ENCODE results near the gene ATOX1.

The ATOX1 gene

DNA sequence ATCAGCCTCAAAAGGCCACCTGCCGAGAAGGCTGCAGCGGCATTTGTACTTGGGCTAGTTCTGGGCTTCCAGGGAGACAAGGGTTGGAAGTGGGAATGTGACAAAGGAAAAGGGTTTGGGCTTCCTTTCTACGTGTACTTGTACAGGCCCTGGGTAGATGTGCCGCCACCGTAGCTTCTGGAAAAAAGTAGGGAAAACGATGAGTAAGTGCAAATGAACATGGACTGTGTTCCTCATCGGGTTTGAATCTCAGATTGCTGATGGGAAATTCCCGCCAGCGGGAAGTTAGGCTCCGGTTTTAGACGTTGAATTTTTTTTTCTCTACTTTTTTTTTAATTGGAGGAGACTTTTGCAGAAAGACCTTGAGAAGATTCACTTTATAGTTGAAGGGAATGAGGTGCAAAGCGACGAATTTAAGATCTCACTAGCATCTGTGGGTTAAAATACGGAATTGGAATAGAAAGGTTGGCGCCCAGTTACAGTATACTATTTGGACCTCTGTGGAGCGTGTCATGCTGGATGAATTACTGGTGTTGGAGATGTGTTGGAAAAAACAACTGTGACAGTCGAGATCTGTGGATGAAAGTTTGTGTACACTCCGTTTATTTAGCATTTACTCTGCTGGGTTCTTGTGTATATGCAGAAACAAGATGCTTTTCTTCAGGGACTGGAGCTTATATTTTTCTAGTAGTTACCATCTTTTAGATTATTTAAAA, 14.6 kb upstream of the ATOX1 start:
- in situ Hi-C loops (cut with HindIII; ENCODE audit: low pct_ligation_motif_present, low sequenced_read_pairs), result no loop called here
- TF ChIP-seq, protein P1, sequence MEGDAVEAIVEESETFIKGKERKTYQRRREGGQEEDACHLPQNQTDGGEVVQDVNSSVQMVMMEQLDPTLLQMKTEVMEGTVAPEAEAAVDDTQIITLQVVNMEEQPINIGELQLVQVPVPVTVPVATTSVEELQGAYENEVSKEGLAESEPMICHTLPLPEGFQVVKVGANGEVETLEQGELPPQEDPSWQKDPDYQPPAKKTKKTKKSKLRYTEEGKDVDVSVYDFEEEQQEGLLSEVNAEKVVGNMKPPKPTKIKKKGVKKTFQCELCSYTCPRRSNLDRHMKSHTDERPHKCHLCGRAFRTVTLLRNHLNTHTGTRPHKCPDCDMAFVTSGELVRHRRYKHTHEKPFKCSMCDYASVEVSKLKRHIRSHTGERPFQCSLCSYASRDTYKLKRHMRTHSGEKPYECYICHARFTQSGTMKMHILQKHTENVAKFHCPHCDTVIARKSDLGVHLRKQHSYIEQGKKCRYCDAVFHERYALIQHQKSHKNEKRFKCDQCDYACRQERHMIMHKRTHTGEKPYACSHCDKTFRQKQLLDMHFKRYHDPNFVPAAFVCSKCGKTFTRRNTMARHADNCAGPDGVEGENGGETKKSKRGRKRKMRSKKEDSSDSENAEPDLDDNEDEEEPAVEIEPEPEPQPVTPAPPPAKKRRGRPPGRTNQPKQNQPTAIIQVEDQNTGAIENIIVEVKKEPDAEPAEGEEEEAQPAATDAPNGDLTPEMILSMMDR (IDR thresholded peaks at IDR 0.05; ENCODE audit: low read depth, low read length, missing control alignments), result no peak
- Histone ChIP-seq H3K4me3 (ENCODE audit: low read depth, low read length) (peak overlapping the region; percentile 95), H3K27me3 (replicated peaks) (no peaks in the 10 kb centered on the region), H3K27ac (peak overlapping the region; percentile 68), H3K36me3 (replicated peaks) (peaks cover under 1% of the 10 kb centered on the region)
- DNase-seq, result no peak

DNA sequence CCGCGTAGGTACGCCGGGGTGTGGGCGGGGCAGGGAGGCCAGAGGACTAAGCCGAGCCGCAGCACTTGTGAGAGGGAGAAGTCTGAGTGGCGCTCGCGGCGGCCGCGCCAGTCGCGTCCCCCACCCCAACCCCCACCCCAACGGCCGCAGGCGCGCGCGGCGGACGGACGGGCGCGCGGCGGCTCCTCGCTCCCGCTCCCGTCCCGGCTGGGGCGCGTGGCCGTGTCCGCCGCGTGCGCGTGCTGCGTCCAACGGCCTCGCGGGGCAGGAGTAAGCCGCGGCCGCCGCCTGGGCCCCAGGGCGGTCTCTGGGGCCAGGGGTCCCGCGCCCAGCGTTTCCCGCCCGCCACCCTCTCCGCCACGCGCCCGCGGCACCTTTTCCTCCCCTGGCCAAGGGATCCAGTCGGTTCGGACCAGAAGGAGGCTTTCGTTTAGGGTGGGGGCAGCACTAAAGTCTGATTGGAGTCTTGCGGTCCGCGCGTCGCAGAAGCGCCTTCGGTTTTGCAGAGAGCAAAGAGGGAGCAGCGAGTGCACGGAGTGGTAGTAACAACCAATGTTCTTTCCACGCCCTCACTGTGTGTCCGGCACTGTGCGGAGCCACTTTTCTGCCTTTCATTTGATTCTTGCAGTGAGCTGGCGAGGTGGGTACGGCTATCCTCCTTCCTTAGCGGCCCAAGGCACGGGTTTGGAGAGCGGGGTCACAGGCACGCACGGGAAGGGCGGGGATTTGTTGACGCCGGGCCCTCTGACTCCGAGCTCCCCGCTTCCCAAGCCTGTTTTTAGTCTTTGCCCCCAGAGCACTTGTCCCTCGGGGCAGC, 13.8 kb upstream of the ATOX1 start:
- no peak for DNase-seq
- in situ Hi-C loops (cut with HindIII; ENCODE audit: low pct_ligation_motif_present, low sequenced_read_pairs), result no loop called here
- Histone ChIP-seq H3K36me3 (replicated peaks) (no peaks in the 10 kb centered on the region), H3K4me3 (ENCODE audit: low read depth, low read length) (peak overlapping the region; percentile 95), H3K27me3 (replicated peaks) (no peaks in the 10 kb centered on the region), H3K27ac (peak overlapping the region; percentile 68)
- TF ChIP-seq, protein P1 (IDR thresholded peaks at IDR 0.05; ENCODE audit: low read depth, low read length, missing control alignments), result no peak

DNA sequence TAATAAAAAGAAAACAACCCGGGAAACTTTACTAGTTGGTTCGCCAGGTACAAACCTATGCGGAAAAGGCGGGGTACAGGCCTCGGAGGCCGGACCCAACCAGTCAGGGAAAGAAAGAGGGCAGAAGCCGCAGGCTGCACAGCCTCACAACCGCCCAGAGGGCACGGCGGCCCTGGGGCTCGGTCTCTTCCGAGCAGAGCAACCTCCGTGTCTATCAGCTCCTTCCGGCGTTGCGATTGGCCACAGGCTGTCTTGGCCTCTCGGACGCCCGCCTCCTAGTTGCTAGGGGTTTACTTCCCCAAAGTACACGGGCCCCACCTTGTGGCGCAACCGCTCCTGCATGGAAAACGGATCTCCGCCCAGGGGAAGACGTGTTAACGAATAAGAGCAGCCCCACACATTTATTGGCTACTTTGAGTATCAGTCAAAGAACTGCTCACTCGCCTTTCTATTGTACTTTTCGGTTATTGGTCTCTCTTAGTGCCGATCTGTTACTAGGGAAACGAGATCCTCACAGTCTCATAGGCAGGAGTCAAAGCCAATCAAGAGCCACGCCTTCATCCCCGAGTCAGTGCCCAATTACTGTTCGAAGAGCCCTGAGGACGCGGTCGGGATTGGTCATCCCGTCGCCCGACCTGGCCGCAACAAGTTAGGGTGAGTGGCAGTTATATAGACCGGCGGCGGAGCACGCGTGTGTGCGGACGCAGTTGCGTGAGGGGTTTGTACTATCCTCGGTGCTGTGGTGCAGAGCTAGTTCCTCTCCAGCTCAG, 13.0 kb upstream of the ATOX1 start, which contains the start of gene G3BP1:
Gene G3BP1 (plus strand): TSS at position 696 of the 770 bp plus-strand sequence. CDS start 14,667 bp downstream, outside the sequence.
- Histone ChIP-seq H3K27me3 (replicated peaks) (no peaks in the 10 kb centered on the region), H3K27ac (peak within 1 kb of the TSS; percentile 93), H3K4me3 (ENCODE audit: low read depth, low read length) (peak within 1 kb of the TSS; percentile 95), H3K36me3 (replicated peaks) (no peaks in the 10 kb centered on the region)
- peak; percentile 100 for DNase-seq
- TF ChIP-seq, protein P1 (IDR thresholded peaks at IDR 0.05; ENCODE audit: low read depth, low read length, missing control alignments), result peak; percentile 78
- in situ Hi-C loops (cut with HindIII; ENCODE audit: low pct_ligation_motif_present, low sequenced_read_pairs), result no loop called here

DNA sequence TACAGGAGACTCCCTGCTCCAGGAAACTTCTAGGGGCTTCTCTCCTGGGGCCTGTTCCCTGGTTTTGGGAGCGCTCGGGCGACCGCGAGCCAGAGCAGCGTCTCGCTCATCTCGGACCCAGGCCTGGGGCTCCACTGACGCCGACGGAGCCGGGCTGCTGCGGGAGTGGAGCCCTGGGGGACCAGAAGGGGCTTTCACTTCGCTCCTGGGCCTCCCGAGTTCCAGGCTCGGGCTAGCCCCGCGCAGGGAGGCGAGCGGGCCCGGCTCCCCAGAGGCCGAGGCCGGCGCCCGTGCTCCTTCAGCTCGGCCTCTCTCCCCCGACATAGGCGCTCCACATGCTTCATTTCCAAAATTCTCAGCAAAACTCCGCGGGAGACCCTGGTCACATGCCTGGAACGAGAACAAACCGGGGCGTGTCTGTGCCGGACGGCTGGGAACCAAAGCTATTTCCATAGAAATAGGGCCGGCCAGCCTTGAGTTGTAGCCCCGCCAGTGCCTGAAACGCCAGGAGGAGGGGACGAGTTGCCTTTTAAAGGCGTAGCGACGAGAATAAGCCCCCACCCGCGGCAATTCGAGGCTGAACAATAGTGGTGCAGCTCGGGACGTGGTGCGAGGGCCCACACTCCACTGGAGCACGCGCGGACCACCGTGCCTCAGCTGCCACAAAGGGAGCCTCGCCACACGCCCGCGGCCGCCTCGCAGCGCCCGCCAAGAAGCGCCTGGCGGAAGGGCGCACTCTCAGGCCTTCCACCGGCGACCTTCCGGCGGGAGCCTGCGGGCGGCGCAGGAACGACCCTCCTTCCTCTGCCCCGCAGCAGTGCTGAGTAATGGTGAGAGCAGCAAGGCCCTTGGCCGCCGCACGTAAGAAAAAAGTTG, 12.2 kb upstream of the ATOX1 start:
- H3K27ac ChIP-seq, result peak overlapping the region; percentile 93
- in situ Hi-C loops (cut with HindIII; ENCODE audit: low pct_ligation_motif_present, low sequenced_read_pairs), result no loop called here
- H3K4me3 ChIP-seq (ENCODE audit: low read depth, low read length), result peak overlapping the region; percentile 52
- no peaks in the 10 kb centered on the region for H3K36me3 ChIP-seq (replicated peaks)
- DNase-seq, result peak; percentile 73
- H3K27me3 ChIP-seq (replicated peaks), result no peaks in the 10 kb centered on the region
- TF ChIP-seq, protein P1 (IDR thresholded peaks at IDR 0.05; ENCODE audit: low read depth, low read length, missing control alignments), result no peak

DNA sequence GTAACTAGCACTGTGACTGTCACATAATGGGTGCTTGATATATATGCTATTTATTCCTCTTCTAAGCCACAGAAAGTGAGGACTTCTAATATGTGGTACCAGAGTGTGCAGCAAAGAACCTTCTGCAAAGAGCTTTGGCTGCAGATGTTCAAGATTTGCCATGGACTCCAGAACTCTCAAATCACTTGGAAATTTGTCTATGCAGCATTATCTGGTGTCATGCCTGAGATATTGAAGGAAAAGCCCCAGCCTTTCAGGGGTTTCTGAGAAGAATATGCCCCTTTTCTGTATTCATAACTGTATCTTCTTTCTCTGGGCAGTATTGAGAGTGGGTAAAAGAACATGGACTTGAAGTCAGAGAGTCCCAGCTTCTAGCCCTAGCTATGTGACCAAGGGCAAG, 8.5 kb upstream of the ATOX1 start:
- TF ChIP-seq, protein P1 (IDR thresholded peaks at IDR 0.05; ENCODE audit: low read depth, low read length, missing control alignments), result no peak
- in situ Hi-C loops (cut with HindIII; ENCODE audit: low pct_ligation_motif_present, low sequenced_read_pairs), result no loop called here

More for the DNA sequence above, 8.5 kb upstream of the ATOX1 start:
- DNase-seq, result no peak
- Histone ChIP-seq H3K4me3 (ENCODE audit: low read depth, low read length) (no peak overlapping the region), H3K27me3 (replicated peaks) (no peaks in the 10 kb centered on the region), H3K27ac (no peak overlapping the region), H3K36me3 (replicated peaks) (no peaks in the 10 kb centered on the region)
